Epithelial cell of esophagus (primary cell): ENCODE measurements around the gene MPRIP.

Experiments
- DNase-seq: peaks from one replicate; pipeline ENCODE4 v3.0.0; 2010; ENCODE audit warnings: low read depth
- H3K4me3 ChIP-seq: 2 replicates; pipeline ENCODE4 v1.5.1; 2011; ENCODE audit warnings: mild to moderate bottlenecking, low read length, control low read depth
- CTCF ChIP-seq: IDR thresholded peaks from 2 replicates; pipeline ENCODE4 v1.5.1; 2011; ENCODE audit warnings: low read depth, mild to moderate bottlenecking, low read length, control low read depth, inconsistent platforms; ENCODE audit not compliant: insufficient read depth; ENCODE audit errors: missing control alignments

The MPRIP gene

GRCh38 chr17:17044846-17045561, 2.7 kb downstream of the MPRIP start:
- TF ChIP-seq CTCF: no peak
- peak; percentile 31 for DNase-seq
- peak overlapping the region; percentile 86 for H3K4me3 ChIP-seq

DNA sequence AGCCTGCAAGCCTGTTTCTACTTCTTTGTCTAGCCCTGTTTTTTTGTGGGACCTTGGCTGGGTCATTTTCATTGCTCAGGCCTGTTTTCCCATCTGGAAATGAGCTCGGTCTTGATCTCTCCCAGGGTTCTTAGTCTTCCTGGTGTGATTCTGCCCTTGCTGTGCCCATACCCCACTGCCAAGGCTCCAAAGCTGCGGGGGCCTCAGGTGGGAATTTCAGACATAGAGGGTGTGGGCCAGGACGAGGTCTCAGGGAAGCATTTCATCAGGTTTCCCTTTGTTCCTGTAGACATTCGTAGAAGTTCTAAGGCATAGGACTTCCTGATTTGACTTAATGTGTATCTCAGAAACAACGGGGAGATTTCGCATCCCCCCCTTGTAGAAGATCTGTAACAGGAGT, 5.8 kb downstream of the MPRIP start:
- no peak overlapping the region for H3K4me3 ChIP-seq
- no peak for DNase-seq
- no peak for TF ChIP-seq CTCF

- H3K4me3 ChIP-seq: no peak overlapping the region
- TF ChIP-seq CTCF: no peak
- DNase-seq: no peak
Measured at GRCh38 chr17:17050346-17051345, 8.4 kb downstream of the MPRIP start.

- no peak for TF ChIP-seq CTCF
- no peak for DNase-seq
- no peak overlapping the region for H3K4me3 ChIP-seq
Measured at GRCh38 chr17:17051380-17051779, 9.1 kb downstream of the MPRIP start.

DNA sequence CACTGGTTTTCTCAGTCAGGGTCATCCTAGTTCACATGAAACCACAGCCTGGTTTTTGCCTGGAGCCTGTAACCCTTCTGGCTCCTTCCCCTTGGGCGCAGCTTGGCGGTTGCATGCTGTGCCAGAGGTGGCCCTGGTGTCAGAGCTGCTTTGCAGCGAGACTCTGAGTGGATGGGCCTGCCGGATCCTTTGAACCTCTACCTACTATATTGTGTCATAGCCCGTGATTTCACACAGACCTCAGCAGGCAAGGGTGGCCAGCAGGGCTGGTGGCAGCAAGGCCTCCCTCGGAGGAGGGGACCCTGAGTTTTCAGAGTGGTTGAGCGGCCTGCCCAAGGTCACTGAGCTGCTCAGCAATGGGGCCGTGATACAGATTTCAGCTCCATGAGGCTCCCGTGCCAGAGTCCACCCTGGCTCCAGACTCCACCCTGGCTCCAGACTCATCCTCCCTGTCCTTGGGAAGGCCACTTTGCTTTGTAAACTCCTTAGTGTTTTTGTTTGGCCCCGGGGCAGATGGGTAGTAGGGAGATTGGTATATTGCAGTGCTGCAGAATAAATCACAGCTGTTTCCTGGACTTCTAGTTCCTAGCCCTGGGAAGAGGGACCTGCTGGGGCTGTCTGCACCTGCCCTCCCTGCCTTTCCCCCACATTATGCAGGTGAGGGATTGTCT, 9.7 kb downstream of the MPRIP start:
- H3K4me3 ChIP-seq: no peak overlapping the region
- no peak for TF ChIP-seq CTCF
- DNase-seq: no peak

DNA sequence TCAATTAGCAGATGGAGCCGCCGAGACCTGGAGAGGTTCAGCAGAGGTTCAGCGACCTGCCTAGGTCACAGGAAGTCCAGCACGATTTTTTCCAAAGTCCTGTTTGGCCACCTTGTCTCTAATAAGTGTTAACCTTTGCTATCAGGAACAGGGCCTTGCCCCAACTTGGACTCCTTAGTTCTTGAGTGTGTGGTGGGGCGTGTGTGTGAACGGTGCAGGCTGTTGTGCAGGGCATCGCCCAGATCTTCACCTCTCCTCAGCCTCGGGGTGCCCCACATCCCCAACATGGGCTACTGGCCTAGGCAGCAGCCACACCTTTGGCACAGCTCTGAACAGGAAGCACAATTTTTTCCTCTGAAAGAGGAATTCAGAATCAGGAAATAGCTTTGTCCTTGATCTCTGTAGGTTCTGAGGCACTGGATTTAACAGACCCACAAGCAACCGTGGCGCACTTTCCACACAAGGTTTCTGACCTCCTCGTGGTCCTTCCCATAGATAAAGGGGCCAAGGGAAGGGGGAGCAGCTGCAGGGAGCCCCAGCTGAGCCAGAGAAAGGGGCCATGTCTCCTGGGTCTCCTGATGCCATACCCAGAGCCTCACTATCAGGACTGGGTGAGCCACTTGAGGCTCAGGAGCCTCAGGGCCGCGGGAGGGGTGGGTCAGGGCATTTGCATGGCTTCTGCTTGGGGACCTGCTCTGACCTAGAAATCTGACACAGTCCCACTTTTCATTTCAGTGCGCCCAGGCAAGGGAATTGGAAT, 10.4 kb downstream of the MPRIP start:
- H3K4me3 ChIP-seq: no peak overlapping the region
- no peak for TF ChIP-seq CTCF
- DNase-seq: no peak
